Lower lobe of right lung (tissue), 2 donors: ENCODE measurements around the gene DPM3. TPM values are rescaled to one million over a fixed set of nuclear protein-coding genes. Genes with fewer than 3 reads are reported as not detected.
A peak's percentile ranks its signal among the peaks of the same experiment; 100 is the strongest.

ENCODE experiments used
- ATAC-seq, 2 donors: fragments of 200-7000 bp; cut with Tn5 transposase; one replicate each; pipeline ENCODE4 v1.9.1; 2020 to 2022; ENCODE audit warnings: mild to moderate bottlenecking in 2 of 2, moderate library complexity in 2 of 2
- DNase-seq: peaks from one replicate; pipeline ENCODE4 v3.0.0-alpha.2; 2020
- H3K27ac ChIP-seq: fragments of 200-600 bp; one replicate; pipeline ENCODE4 v1.8.0; 2022
- H3K27me3 ChIP-seq: fragments of 200-600 bp; one replicate; pipeline ENCODE4 v1.8.0; 2022; ENCODE audit warnings: low read depth
- H3K36me3 ChIP-seq: fragments of 200-600 bp; one replicate; pipeline ENCODE4 v1.8.0; 2022; ENCODE audit warnings: mild to moderate bottlenecking
- H3K4me1 ChIP-seq: fragments of 200-600 bp; one replicate; pipeline ENCODE4 v1.8.0; 2022
- H3K4me3 ChIP-seq: fragments of 200-600 bp; one replicate; pipeline ENCODE4 v1.8.0; 2022; ENCODE audit warnings: mild to moderate bottlenecking
- H3K9me3 ChIP-seq: fragments of 200-600 bp; one replicate; pipeline ENCODE4 v1.8.0; 2022
- intact Hi-C: fragments of 100-400 bp; cut with DNase I; formaldehyde crosslinking; loops from one replicate; pipeline ENCODE4 v1.11.0; 2022
- total RNA-seq: library from RNA; stranded (reverse); fragmentation: NEBNext Ultra II Directional; extraction: Animal tissue kit (Norgen Biotek cat#: 25700); gene quantifications from one replicate; pipeline ENCODE4 v1.2.1, GENCODE V29; 2021
- TF ChIP-seq, protein P1 (sequence below): fragments of 200-600 bp; IDR thresholded peaks from one replicate; pipeline ENCODE4 v1.8.0; 2022; ENCODE audit warnings: antibody characterized with exemption, mild to moderate bottlenecking
- donor health status: DM: no; HTN: yes; CAD: no; lungs with severe emphysema.

The DPM3 gene
- total RNA-seq, 1 donor from 2014 or later: 62.3 TPM

DNA sequence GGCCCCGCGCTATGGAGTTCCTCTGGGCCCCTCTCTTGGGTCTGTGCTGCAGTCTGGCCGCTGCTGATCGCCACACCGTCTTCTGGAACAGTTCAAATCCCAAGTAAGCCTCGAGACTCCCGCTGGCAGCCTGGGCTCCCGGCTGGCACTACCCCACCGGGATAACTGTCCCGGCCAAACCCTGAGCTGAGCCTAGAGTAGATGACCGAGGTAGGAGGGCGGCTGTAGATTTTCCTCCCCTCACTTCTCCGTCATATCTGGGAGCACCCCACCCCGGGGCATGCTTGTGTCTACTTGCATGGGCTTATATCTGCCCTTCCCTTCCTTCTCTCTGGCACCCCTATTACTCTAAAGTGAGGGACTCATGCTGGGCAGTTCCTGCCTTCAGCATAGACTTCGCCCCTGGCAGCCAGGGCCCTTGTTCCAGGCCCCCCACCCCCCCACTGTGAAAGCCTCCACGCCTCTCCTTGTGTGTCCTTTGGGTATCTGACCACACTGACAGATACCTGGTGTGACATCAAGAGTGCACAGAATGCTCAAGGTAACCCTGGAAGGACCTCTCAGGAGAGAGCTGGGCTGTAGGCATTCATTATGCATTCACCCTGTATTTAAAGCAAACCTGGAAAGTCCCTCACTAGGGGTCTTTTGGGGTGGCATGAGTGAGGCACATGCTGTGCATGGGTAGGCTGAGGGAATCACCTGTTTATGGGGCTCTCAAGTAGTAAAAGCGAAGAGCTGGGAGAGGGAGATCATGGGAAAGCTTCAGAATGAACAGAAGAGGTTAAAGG lies 12.2 kb downstream of the DPM3 start:
- Histone ChIP-seq H3K9me3 (no peaks in the 10 kb centered on the region), H3K27me3 (peaks cover 13% of the 10 kb centered on the region), H3K27ac (peak overlapping the region; percentile 91), H3K4me1 (peaks cover 78% of the 10 kb centered on the region), H3K4me3 (peak overlapping the region; percentile 64), H3K36me3 (peaks cover 34% of the 10 kb centered on the region)
- ATAC-seq: no peak
- intact Hi-C loops: no loop called here
- TF ChIP-seq, protein P1, sequence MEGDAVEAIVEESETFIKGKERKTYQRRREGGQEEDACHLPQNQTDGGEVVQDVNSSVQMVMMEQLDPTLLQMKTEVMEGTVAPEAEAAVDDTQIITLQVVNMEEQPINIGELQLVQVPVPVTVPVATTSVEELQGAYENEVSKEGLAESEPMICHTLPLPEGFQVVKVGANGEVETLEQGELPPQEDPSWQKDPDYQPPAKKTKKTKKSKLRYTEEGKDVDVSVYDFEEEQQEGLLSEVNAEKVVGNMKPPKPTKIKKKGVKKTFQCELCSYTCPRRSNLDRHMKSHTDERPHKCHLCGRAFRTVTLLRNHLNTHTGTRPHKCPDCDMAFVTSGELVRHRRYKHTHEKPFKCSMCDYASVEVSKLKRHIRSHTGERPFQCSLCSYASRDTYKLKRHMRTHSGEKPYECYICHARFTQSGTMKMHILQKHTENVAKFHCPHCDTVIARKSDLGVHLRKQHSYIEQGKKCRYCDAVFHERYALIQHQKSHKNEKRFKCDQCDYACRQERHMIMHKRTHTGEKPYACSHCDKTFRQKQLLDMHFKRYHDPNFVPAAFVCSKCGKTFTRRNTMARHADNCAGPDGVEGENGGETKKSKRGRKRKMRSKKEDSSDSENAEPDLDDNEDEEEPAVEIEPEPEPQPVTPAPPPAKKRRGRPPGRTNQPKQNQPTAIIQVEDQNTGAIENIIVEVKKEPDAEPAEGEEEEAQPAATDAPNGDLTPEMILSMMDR: no peak
- no peak for DNase-seq

- DNase-seq (peak; percentile 88), ATAC-seq (peak; percentile 75 to 77)
- intact Hi-C loops: no loop called here
- peak within 1 kb of the TSS; percentile 91 for H3K27ac ChIP-seq
- H3K4me1 ChIP-seq: peaks cover 71% of the 10 kb centered on the region
- H3K9me3 ChIP-seq: no peaks in the 10 kb centered on the region
- peaks cover 25% of the 10 kb centered on the region for H3K36me3 ChIP-seq
- peaks cover 13% of the 10 kb centered on the region for H3K27me3 ChIP-seq
- H3K4me3 ChIP-seq: peak within 1 kb of the TSS; percentile 64
- TF ChIP-seq, protein P1: no peak
These were observed 13.0 kb downstream of the DPM3 start, which contains the start of gene EFNA1 for GRCh38 chr1:155127105-155127966. Gene EFNA1 (plus strand): TSS chr1:155127876. CDS start chr1:155127978, 102 bp downstream.

DNA sequence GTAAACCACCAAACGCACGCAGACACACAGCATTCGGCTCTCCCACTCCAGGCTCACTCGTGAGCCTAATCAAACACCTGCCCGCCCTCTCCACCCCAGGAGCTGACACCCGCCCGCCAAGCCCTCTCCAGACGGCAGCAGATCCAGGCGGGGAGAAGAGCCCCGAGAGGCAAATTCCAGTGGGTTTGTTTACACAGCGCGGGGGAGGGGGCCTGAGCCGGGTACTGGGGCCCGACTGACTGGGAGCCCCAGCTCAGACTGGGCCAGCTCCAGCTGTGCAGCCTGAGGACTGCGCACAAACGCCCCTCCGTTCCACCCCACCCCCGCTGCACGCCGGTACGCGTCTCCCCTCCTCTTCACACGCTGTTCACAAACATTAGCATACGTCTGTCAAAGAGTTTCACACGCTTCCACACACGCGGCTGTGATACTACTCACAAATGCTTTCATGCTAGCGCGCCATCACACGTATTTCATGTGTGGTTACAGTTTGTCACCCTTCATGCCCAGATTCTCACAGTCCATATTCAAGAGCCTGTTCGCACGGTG lies 13.7 kb downstream of the DPM3 start:
- ATAC-seq (peak; percentile 70 to 83), DNase-seq (peak; percentile 92)
- peaks cover 13% of the 10 kb centered on the region for H3K27me3 ChIP-seq
- H3K9me3 ChIP-seq: no peaks in the 10 kb centered on the region
- intact Hi-C loops: no loop called here
- TF ChIP-seq, protein P1: no peak
- H3K4me1 ChIP-seq: peaks cover 64% of the 10 kb centered on the region
- H3K36me3 ChIP-seq: peaks cover 18% of the 10 kb centered on the region
- peak overlapping the region; percentile 64 for H3K4me3 ChIP-seq
- H3K27ac ChIP-seq: peak overlapping the region; percentile 91

DNA sequence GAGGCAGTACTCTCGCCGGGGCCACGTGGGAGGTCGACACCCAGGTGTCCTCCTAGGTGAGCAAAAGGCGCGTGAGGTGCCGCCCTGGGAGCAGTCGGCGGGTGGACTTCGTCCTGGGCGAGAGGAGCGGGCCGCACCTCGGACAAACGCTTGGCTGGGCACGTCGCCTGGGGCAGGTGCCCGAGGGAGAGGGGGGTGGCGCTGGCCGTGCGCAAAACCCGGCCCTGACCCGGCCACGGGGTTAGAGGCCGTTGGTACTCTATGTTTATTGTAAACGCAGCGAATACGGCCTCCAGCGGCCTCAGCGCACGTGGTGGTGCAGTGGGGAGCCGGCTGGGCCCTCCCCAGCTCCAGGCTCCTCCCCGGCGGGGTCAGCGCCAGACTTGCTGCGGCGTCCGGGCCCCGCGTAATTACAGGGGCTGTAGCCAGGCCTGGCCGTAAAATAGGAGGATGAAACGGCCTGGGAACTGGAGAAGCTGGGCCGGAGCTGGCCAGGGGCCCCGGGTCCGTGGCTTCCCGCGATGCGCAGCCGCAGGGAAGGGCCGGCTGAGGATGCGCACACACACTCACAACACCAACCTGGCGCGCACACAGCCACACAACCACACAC lies 14.3 kb downstream of the DPM3 start:
- peaks cover 58% of the 10 kb centered on the region for H3K4me1 ChIP-seq
- intact Hi-C loops: no loop called here
- TF ChIP-seq, protein P1: no peak
- ATAC-seq: peak; percentile 16 to 48
- H3K36me3 ChIP-seq: peaks cover 12% of the 10 kb centered on the region
- H3K9me3 ChIP-seq: no peaks in the 10 kb centered on the region
- H3K4me3 ChIP-seq: peak overlapping the region; percentile 64
- peak; percentile 79 for DNase-seq
- peak overlapping the region; percentile 91 for H3K27ac ChIP-seq
- peaks cover 13% of the 10 kb centered on the region for H3K27me3 ChIP-seq

- intact Hi-C loops: no loop called here
- H3K36me3 ChIP-seq: peaks cover 7% of the 10 kb centered on the region
- no peak overlapping the region for H3K4me3 ChIP-seq
- TF ChIP-seq, protein P1: no peak
- ATAC-seq (no peak), DNase-seq (no peak)
- H3K27me3 ChIP-seq: peaks cover 13% of the 10 kb centered on the region
- no peaks in the 10 kb centered on the region for H3K9me3 ChIP-seq
- peak overlapping the region; percentile 91 for H3K27ac ChIP-seq
- peaks cover 53% of the 10 kb centered on the region for H3K4me1 ChIP-seq
These were observed 14.8 kb downstream of the DPM3 start for GRCh38 chr1:155125511-155125945.
